ENCODE measurements around the gene CEP83. TPM values are rescaled to one million over a fixed set of nuclear protein-coding genes. Genes with fewer than 3 reads are reported as not detected.

The CEP83 gene
- total RNA-seq, 4 donors from 2014 or later = 6.7 to 21.2 (median 8.3) TPM

- Histone ChIP-seq H3K27ac (replicated peaks in 1 of 4) (no peak overlapping the region), H3K4me3 (no peak overlapping the region), H3K36me3 (peaks cover 0 to 23% (median 0%) of the 10 kb centered on the region in 4 donors), H3K27me3 (no peaks in the 10 kb centered on the region), H3K9me3 (peaks cover 0 to 25% (median 18%) of the 10 kb centered on the region in 4 donors), H3K4me1 (no peaks in the 10 kb centered on the region)
- 96% methylated on average over 2 of the region's 2 CpGs for WGBS
- intact Hi-C loops (cut with DNase I) = no loop called here
- no peak for DNase-seq (ENCODE audit: extremely low spot score)
- TF ChIP-seq EP300 (IDR thresholded peaks at IDR 0.05) (no peak), CTCF (IDR thresholded peaks at IDR 0.05) (no peak), POLR2AphosphoS5 (IDR thresholded peaks at IDR 0.05) (no peak), POLR2A (IDR thresholded peaks at IDR 0.05; ENCODE audit: low read depth) (no peak)
Observed at GRCh38 chr12:94362653-94363052, 97.0 kb downstream of the CEP83 start.

GRCh38 chr12:94359761-94360160, 99.9 kb downstream of the CEP83 start:
- Histone ChIP-seq H3K9me3 (peaks cover 0 to 25% (median 18%) of the 10 kb centered on the region in 4 donors), H3K27me3 (no peaks in the 10 kb centered on the region), H3K4me1 (no peaks in the 10 kb centered on the region), H3K36me3 (peaks cover 0 to 18% (median 0%) of the 10 kb centered on the region in 4 donors), H3K4me3 (no peak overlapping the region), H3K27ac (replicated peaks in 1 of 4) (no peak overlapping the region)
- TF ChIP-seq EP300 (IDR thresholded peaks at IDR 0.05) = no peak
- TF ChIP-seq POLR2A (IDR thresholded peaks at IDR 0.05; ENCODE audit: low read depth) = no peak
- no peak for TF ChIP-seq POLR2AphosphoS5 (IDR thresholded peaks at IDR 0.05)
- no peak for TF ChIP-seq CTCF (IDR thresholded peaks at IDR 0.05)
- intact Hi-C loops (cut with DNase I) = no loop called here
- WGBS = 97% methylated on average over 5 of the region's 5 CpGs
- DNase-seq (ENCODE audit: extremely low spot score) = no peak

GRCh38 chr12:94353130-94353529, 106.5 kb downstream of the CEP83 start:
- Histone ChIP-seq H3K27me3 (no peaks in the 10 kb centered on the region), H3K9me3 (peaks cover 0 to 42% (median 32%) of the 10 kb centered on the region in 4 donors), H3K4me1 (no peaks in the 10 kb centered on the region), H3K36me3 (peaks cover 0 to 15% (median 12%) of the 10 kb centered on the region in 4 donors), H3K4me3 (no peak overlapping the region), H3K27ac (replicated peaks in 1 of 4) (no peak overlapping the region)
- TF ChIP-seq EP300 (IDR thresholded peaks at IDR 0.05) (no peak), POLR2A (IDR thresholded peaks at IDR 0.05; ENCODE audit: low read depth) (no peak), CTCF (IDR thresholded peaks at IDR 0.05) (no peak), POLR2AphosphoS5 (IDR thresholded peaks at IDR 0.05) (no peak)
- WGBS = 92% methylated on average over 1 of the region's 1 CpG
- intact Hi-C loops (cut with DNase I) = no loop called here
- no peak for DNase-seq (ENCODE audit: extremely low spot score)

GRCh38 chr12:94340573-94340972, 119.1 kb downstream of the CEP83 start:
- Histone ChIP-seq H3K4me1 (no peaks in the 10 kb centered on the region), H3K27me3 (no peaks in the 10 kb centered on the region), H3K36me3 (peaks cover 0 to 4% (median under 1%) of the 10 kb centered on the region in 4 donors), H3K4me3 (no peak overlapping the region), H3K27ac (replicated peaks in 1 of 4) (no peak overlapping the region), H3K9me3 (no peaks in the 10 kb centered on the region)
- WGBS = 96% methylated on average over 6 of the region's 6 CpGs
- DNase-seq (ENCODE audit: extremely low spot score) = no peak
- TF ChIP-seq CTCF (IDR thresholded peaks at IDR 0.05) = no peak
- no peak for TF ChIP-seq POLR2AphosphoS5 (IDR thresholded peaks at IDR 0.05)
- TF ChIP-seq EP300 (IDR thresholded peaks at IDR 0.05) = no peak
- TF ChIP-seq POLR2A (IDR thresholded peaks at IDR 0.05; ENCODE audit: low read depth) = no peak
- intact Hi-C loops (cut with DNase I) = no loop called here
